Left lung (tissue), 10 donors: ENCODE results near the gene OMP. TPM values are rescaled to one million over a fixed set of nuclear protein-coding genes. Genes with fewer than 3 reads are reported as not detected.

Experiments used
- ATAC-seq: fragments of 200-7000 bp; cut with Tn5 transposase; one replicate; pipeline ENCODE4 v1.9.1; 2020; ENCODE audit warnings: moderate library complexity
- DNase-seq, 4 donors: peaks; one replicate each; pipeline ENCODE4 v3.0.0-alpha.2; 2013 to 2020
- H3K27ac ChIP-seq, 2 donors: fragments of 200-600 bp; sonication (generic) in 1 of 2; one replicate each; pipeline versions ENCODE4 v1.5.0 to v1.8.0; 2020 to 2021
- H3K27me3 ChIP-seq, 2 donors: fragments of 200-600 bp; sonication (generic) in 1 of 2; one replicate each; pipeline versions ENCODE4 v1.5.0 to v1.8.0; 2020 to 2021
- H3K36me3 ChIP-seq, 2 donors: fragments of 200-600 bp; sonication (generic) in 1 of 2; one replicate each; pipeline versions ENCODE4 v1.5.0 to v1.8.0; 2020 to 2021
- H3K4me1 ChIP-seq, 2 donors: fragments of 200-600 bp; one replicate each; pipeline ENCODE4 v1.8.0; 2021
- H3K4me3 ChIP-seq, 2 donors: fragments of 200-600 bp; sonication (generic) in 1 of 2; one replicate each; pipeline versions ENCODE4 v1.5.0 to v1.8.0; 2020 to 2021; ENCODE audit warnings: mild to moderate bottlenecking in 1 of 2
- H3K9me3 ChIP-seq, 2 donors: fragments of 200-600 bp; sonication (generic) in 1 of 2; one replicate each; pipeline versions ENCODE4 v1.5.0 to v1.8.0; 2020 to 2021
- CTCF ChIP-seq, 2 donors: fragments of 200-600 bp; sonication (generic) in 1 of 2; IDR thresholded peaks; one replicate each; pipeline versions ENCODE4 v1.5.0 to v1.8.0; 2021; ENCODE audit warnings: antibody characterized with exemption in 2 of 2
- intact Hi-C, 2 donors: fragments of 100-400 bp; cut with DNase I; formaldehyde crosslinking; loops; one replicate each; pipeline versions ENCODE4 v1.11.2 to v1.14.2; 2022
- polyA plus RNA-seq, 6 donors: library from polyadenylated mRNA; unstranded; fragments of 120-200 nt; gene quantifications; one replicate each; pipeline ENCODE4 v1.2.1, GENCODE V29; 2013; ENCODE audit not compliant: insufficient read length in 6 of 6
- total RNA-seq, 2 donors: library from RNA; stranded (reverse); fragmentation: NEBNext Ultra II Directional; extraction: Animal tissue kit (Norgen Biotek cat#: 25700); gene quantifications; one replicate each; pipeline ENCODE4 v1.2.1, GENCODE V29; 2021
- donor health status: DM: no; HTN: yes; CAD: no.
- donor health status: DM: no; HTN: no; CAD: no.

Gene OMP
- total and polyA plus RNA-seq, 8 donors, result 0.34 to 0.46 (median 0.40) TPM; not detected in 4

- no peak for TF ChIP-seq CTCF (IDR thresholded peaks at IDR 0.05)
- peaks cover 0 to 7% of the 10 kb centered on the region in 2 donors for H3K4me1 ChIP-seq
- no peak overlapping the region for H3K27ac ChIP-seq
- no peak overlapping the region for H3K4me3 ChIP-seq
- peak in 1 of 4 donors; percentile 40 for DNase-seq
- no peaks in the 10 kb centered on the region for H3K9me3 ChIP-seq
- no peaks in the 10 kb centered on the region for H3K36me3 ChIP-seq
- no peak for ATAC-seq
- H3K27me3 ChIP-seq, result peaks cover 7 to 32% of the 10 kb centered on the region in 2 donors
- intact Hi-C loops, result no loop called here
Observed at GRCh38 chr11:77136784-77137420, 34.3 kb downstream of the OMP start.

- ATAC-seq, result no peak
- Histone ChIP-seq H3K4me3 (no peak overlapping the region), H3K36me3 (no peaks in the 10 kb centered on the region), H3K27ac (no peak overlapping the region), H3K27me3 (peaks cover 7 to 32% of the 10 kb centered on the region in 2 donors), H3K9me3 (no peaks in the 10 kb centered on the region), H3K4me1 (peaks cover 0 to 7% of the 10 kb centered on the region in 2 donors)
- TF ChIP-seq CTCF (IDR thresholded peaks at IDR 0.05), result no peak
- intact Hi-C loops, result no loop called here
- peak in 1 of 4 donors; percentile 51 for DNase-seq
Observed at GRCh38 chr11:77137421-77137820, 34.8 kb downstream of the OMP start.

GRCh38 chr11:77138106-77138649, 35.5 kb downstream of the OMP start:
- peak in 1 of 4 donors; percentile 65 for DNase-seq
- Histone ChIP-seq H3K36me3 (no peaks in the 10 kb centered on the region), H3K4me1 (peaks cover 0 to 7% of the 10 kb centered on the region in 2 donors), H3K9me3 (no peaks in the 10 kb centered on the region), H3K4me3 (no peak overlapping the region), H3K27me3 (peaks cover 7 to 32% of the 10 kb centered on the region in 2 donors), H3K27ac (no peak overlapping the region)
- intact Hi-C loops, result no loop called here
- no peak for TF ChIP-seq CTCF (IDR thresholded peaks at IDR 0.05)
- no peak for ATAC-seq

DNA sequence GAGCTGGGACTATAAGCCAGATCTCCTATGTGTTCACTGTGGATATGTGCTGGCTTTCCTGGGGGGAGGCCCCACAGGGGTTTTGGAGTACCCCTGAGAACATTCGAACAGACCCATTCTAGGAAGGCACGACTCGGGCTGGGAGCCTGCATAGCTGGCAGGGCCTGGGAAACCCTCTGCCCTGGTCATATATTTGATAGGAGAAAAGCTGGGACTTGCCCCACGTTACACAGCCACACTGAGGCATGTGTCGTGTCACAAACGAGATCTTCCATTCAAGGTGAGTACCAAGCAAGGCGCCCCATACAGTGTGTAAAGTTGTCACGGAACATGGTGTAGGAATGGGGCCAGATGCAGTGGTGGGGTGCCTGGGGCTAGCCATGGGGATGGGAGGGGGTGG, 36.6 kb downstream of the OMP start:
- Histone ChIP-seq H3K4me1 (peaks cover 0 to 7% of the 10 kb centered on the region in 2 donors), H3K36me3 (no peaks in the 10 kb centered on the region), H3K9me3 (no peaks in the 10 kb centered on the region), H3K27ac (no peak overlapping the region), H3K4me3 (no peak overlapping the region), H3K27me3 (peaks cover 7 to 32% of the 10 kb centered on the region in 2 donors)
- no peak for ATAC-seq
- DNase-seq, result peak in 1 of 4 donors; percentile 20
- TF ChIP-seq CTCF (IDR thresholded peaks at IDR 0.05), result no peak
- intact Hi-C loops, result no loop called here

DNA sequence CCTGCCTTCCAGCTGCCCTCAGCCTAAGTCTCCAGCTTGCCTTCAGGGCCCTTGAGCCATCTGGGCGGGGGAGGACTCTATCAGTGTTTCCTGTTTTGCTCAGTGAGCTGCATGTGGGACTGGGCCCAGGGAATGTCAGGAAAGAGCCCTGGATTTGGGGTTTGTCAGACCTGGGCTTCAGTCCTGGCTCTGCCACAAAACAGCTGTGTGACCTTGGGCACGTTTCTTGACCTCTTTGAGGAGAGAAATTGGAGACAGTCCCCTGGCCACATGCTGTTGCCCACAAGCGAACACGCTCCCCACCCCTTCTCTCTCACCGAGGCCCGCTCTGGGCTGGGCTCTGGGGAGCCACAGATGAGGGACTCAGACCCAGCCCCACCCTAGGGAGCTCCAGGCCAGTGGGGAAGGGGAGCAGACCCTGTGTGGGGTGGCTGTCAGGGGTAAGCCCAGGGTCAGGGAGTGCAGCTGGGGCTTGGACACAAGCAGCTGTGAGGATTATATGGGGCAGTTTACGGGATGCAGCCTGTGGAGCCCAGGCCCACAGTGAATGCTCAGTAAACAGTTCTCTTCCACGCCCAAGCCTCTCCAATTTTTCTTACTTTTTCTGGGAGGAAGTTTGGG, 37.7 kb downstream of the OMP start:
- DNase-seq (peak in 1 of 4 donors; percentile 66), ATAC-seq (peak; percentile 21)
- Histone ChIP-seq H3K9me3 (no peaks in the 10 kb centered on the region), H3K4me1 (peaks cover 0 to 7% of the 10 kb centered on the region in 2 donors), H3K27me3 (peaks cover 7 to 32% of the 10 kb centered on the region in 2 donors), H3K4me3 (no peak overlapping the region), H3K36me3 (no peaks in the 10 kb centered on the region), H3K27ac (no peak overlapping the region)
- intact Hi-C loops, result no loop called here
- TF ChIP-seq CTCF (IDR thresholded peaks at IDR 0.05), result no peak
